Left lung (tissue), 10 donors: ENCODE data around the gene TARBP1. TPM values are rescaled to one million over a fixed set of nuclear protein-coding genes. Genes with fewer than 3 reads are reported as not detected.

ENCODE experiments used
- ATAC-seq: fragments of 200-7000 bp; cut with Tn5 transposase; one replicate; pipeline ENCODE4 v1.9.1; 2020; ENCODE audit warnings: moderate library complexity
- DNase-seq, 4 donors: peaks; one replicate each; pipeline ENCODE4 v3.0.0-alpha.2; 2013 to 2020
- H3K27ac ChIP-seq, 2 donors: fragments of 200-600 bp; sonication (generic) in 1 of 2; one replicate each; pipeline versions ENCODE4 v1.5.0 to v1.8.0; 2020 to 2021
- H3K27me3 ChIP-seq, 2 donors: fragments of 200-600 bp; sonication (generic) in 1 of 2; one replicate each; pipeline versions ENCODE4 v1.5.0 to v1.8.0; 2020 to 2021
- H3K36me3 ChIP-seq, 2 donors: fragments of 200-600 bp; sonication (generic) in 1 of 2; one replicate each; pipeline versions ENCODE4 v1.5.0 to v1.8.0; 2020 to 2021
- H3K4me1 ChIP-seq, 2 donors: fragments of 200-600 bp; one replicate each; pipeline ENCODE4 v1.8.0; 2021
- H3K4me3 ChIP-seq, 2 donors: fragments of 200-600 bp; sonication (generic) in 1 of 2; one replicate each; pipeline versions ENCODE4 v1.5.0 to v1.8.0; 2020 to 2021; ENCODE audit warnings: mild to moderate bottlenecking in 1 of 2
- H3K9me3 ChIP-seq, 2 donors: fragments of 200-600 bp; sonication (generic) in 1 of 2; one replicate each; pipeline versions ENCODE4 v1.5.0 to v1.8.0; 2020 to 2021
- intact Hi-C, 2 donors: fragments of 100-400 bp; cut with DNase I; formaldehyde crosslinking; loops; one replicate each; pipeline versions ENCODE4 v1.11.2 to v1.14.2; 2022
- polyA plus RNA-seq, 6 donors: library from polyadenylated mRNA; unstranded; fragments of 120-200 nt; gene quantifications; one replicate each; pipeline ENCODE4 v1.2.1, GENCODE V29; 2013; ENCODE audit not compliant: insufficient read length in 6 of 6
- total RNA-seq, 2 donors: library from RNA; stranded (reverse); fragmentation: NEBNext Ultra II Directional; extraction: Animal tissue kit (Norgen Biotek cat#: 25700); gene quantifications; one replicate each; pipeline ENCODE4 v1.2.1, GENCODE V29; 2021
- TF ChIP-seq, protein P1 (sequence below), 2 donors: fragments of 200-600 bp; sonication (generic) in 1 of 2; IDR thresholded peaks; one replicate each; pipeline versions ENCODE4 v1.5.0 to v1.8.0; 2021; ENCODE audit warnings: antibody characterized with exemption in 2 of 2
- donor health status: DM: no; HTN: yes; CAD: no.
- donor health status: DM: no; HTN: no; CAD: no.

TARBP1 gene
- total and polyA plus RNA-seq, 8 donors = 20.9 to 113 (median 97.3) TPM

GRCh38 chr1:234477386-234478151 lies 1.4 kb downstream of the TARBP1 start:
- H3K4me3 ChIP-seq = peak overlapping the region; percentile 59 to 72
- DNase-seq (no peak), ATAC-seq (no peak)
- H3K36me3 ChIP-seq = no peaks in the 10 kb centered on the region
- H3K4me1 ChIP-seq = peaks cover 7 to 39% of the 10 kb centered on the region in 2 donors
- no peaks in the 10 kb centered on the region for H3K9me3 ChIP-seq
- intact Hi-C loops = no loop called here
- TF ChIP-seq, protein P1, sequence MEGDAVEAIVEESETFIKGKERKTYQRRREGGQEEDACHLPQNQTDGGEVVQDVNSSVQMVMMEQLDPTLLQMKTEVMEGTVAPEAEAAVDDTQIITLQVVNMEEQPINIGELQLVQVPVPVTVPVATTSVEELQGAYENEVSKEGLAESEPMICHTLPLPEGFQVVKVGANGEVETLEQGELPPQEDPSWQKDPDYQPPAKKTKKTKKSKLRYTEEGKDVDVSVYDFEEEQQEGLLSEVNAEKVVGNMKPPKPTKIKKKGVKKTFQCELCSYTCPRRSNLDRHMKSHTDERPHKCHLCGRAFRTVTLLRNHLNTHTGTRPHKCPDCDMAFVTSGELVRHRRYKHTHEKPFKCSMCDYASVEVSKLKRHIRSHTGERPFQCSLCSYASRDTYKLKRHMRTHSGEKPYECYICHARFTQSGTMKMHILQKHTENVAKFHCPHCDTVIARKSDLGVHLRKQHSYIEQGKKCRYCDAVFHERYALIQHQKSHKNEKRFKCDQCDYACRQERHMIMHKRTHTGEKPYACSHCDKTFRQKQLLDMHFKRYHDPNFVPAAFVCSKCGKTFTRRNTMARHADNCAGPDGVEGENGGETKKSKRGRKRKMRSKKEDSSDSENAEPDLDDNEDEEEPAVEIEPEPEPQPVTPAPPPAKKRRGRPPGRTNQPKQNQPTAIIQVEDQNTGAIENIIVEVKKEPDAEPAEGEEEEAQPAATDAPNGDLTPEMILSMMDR (IDR thresholded peaks at IDR 0.05) = no peak
- peak overlapping the region; percentile 89 to 92 for H3K27ac ChIP-seq
- H3K27me3 ChIP-seq = no peaks in the 10 kb centered on the region

- no peak overlapping the region for H3K27ac ChIP-seq
- no peak overlapping the region for H3K4me3 ChIP-seq
- DNase-seq (no peak), ATAC-seq (no peak)
- no peaks in the 10 kb centered on the region for H3K27me3 ChIP-seq
- intact Hi-C loops = no loop called here
- H3K4me1 ChIP-seq = peaks cover 7 to 39% of the 10 kb centered on the region in 2 donors
- TF ChIP-seq, protein P1 (IDR thresholded peaks at IDR 0.05) = no peak
- H3K9me3 ChIP-seq = no peaks in the 10 kb centered on the region
- no peaks in the 10 kb centered on the region for H3K36me3 ChIP-seq
These were observed 2.8 kb downstream of the TARBP1 start for GRCh38 chr1:234476172-234476571.

GRCh38 chr1:234475167-234475793 lies 3.7 kb downstream of the TARBP1 start:
- Histone ChIP-seq H3K27ac (no peak overlapping the region), H3K9me3 (no peaks in the 10 kb centered on the region), H3K4me3 (no peak overlapping the region), H3K27me3 (no peaks in the 10 kb centered on the region), H3K36me3 (peaks cover 0 to 2% of the 10 kb centered on the region in 2 donors), H3K4me1 (peaks cover 7 to 39% of the 10 kb centered on the region in 2 donors)
- DNase-seq (no peak), ATAC-seq (no peak)
- intact Hi-C loops = no loop called here
- TF ChIP-seq, protein P1 (IDR thresholded peaks at IDR 0.05) = no peak

GRCh38 chr1:234474375-234474774 lies 4.6 kb downstream of the TARBP1 start:
- H3K4me1 ChIP-seq = peaks cover 7 to 37% of the 10 kb centered on the region in 2 donors
- H3K27me3 ChIP-seq = no peaks in the 10 kb centered on the region
- no peak overlapping the region for H3K27ac ChIP-seq
- DNase-seq (no peak), ATAC-seq (no peak)
- intact Hi-C loops = no loop called here
- H3K36me3 ChIP-seq = peaks cover 0 to 5% of the 10 kb centered on the region in 2 donors
- H3K4me3 ChIP-seq = no peak overlapping the region
- H3K9me3 ChIP-seq = no peaks in the 10 kb centered on the region
- TF ChIP-seq, protein P1 (IDR thresholded peaks at IDR 0.05) = no peak

DNA sequence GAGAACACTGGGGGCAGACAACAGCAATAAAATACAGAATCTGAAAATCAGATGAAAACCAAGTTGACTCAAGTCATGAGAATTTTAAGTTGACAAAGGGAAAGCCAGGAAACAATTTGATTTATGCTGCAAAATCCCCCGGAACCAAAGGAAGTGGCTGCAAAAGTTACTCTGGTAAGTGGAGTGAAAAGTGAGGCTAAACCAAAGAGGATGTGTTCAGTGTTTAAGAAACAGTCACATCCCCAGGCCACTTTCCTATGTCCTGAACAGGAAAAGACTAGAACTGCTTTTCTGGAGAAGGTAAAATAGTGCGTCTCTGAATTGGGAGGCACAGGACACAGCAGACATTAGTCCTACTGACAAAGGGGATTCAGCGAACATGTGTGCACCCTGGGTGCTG lies 5.9 kb downstream of the TARBP1 start:
- H3K4me1 ChIP-seq = peaks cover 7 to 30% of the 10 kb centered on the region in 2 donors
- H3K27ac ChIP-seq = no peak overlapping the region
- no peak for ATAC-seq
- TF ChIP-seq, protein P1 (IDR thresholded peaks at IDR 0.05) = no peak
- no peak for DNase-seq
- peaks cover 0 to 5% of the 10 kb centered on the region in 2 donors for H3K36me3 ChIP-seq
- H3K4me3 ChIP-seq = no peak overlapping the region
- intact Hi-C loops = no loop called here
- H3K27me3 ChIP-seq = no peaks in the 10 kb centered on the region
- H3K9me3 ChIP-seq = no peaks in the 10 kb centered on the region
